DOHH2 (cell line): ENCODE data around the gene KCNK6.

Source experiments
- H3F3A ChIP-seq: fragments of 200-600 bp; sonication (generic), shearing (Covaris generic); 2 replicates; pipeline ENCODE4 v1.6.0; 2016; ENCODE audit warnings: antibody characterized with exemption, mild to moderate bottlenecking; ENCODE audit not compliant: control insufficient read depth, insufficient read depth
- H3K27ac ChIP-seq: fragments of 200-600 bp; sonication (generic); 2 replicates; pipeline ENCODE4 v1.5.1; 2014; ENCODE audit warnings: low read depth, mild to moderate bottlenecking, low read length, moderate library complexity
- H3K27me3 ChIP-seq: fragments of 200-600 bp; sonication (generic); 2 replicates; pipeline ENCODE4 v1.6.1; 2014; ENCODE audit warnings: mild to moderate bottlenecking, low read length, mixed read lengths; ENCODE audit not compliant: control insufficient read depth
- H3K36me3 ChIP-seq: fragments of 200-600 bp; sonication (generic); 2 replicates; pipeline ENCODE4 v1.6.1; 2014; ENCODE audit warnings: mild to moderate bottlenecking, low read length, moderate library complexity, mixed read lengths; ENCODE audit not compliant: control insufficient read depth
- H3K4me1 ChIP-seq: fragments of 200-600 bp; sonication (generic); 2 replicates; pipeline ENCODE4 v1.6.1; 2014; ENCODE audit warnings: mild to moderate bottlenecking, low read length, mixed read lengths; ENCODE audit not compliant: control insufficient read depth
- H3K4me2 ChIP-seq: fragments of 200-600 bp; sonication (generic); 2 replicates; pipeline ENCODE4 v1.6.0; 2014; ENCODE audit warnings: mild to moderate bottlenecking, low read length, moderate library complexity
- H3K4me3 ChIP-seq: fragments of 200-600 bp; sonication (generic); 2 replicates; pipeline ENCODE4 v1.5.1; 2014; ENCODE audit warnings: mild to moderate bottlenecking, low read length, mixed read lengths
- H3K79me2 ChIP-seq: fragments of 200-600 bp; sonication (generic); 2 replicates; pipeline ENCODE4 v1.6.1; 2014; ENCODE audit warnings: mild to moderate bottlenecking, low read length, mixed read lengths; ENCODE audit not compliant: control insufficient read depth
- H3K9me2 ChIP-seq: fragments of 200-600 bp; sonication (generic); replicated peaks from 2 replicates; pipeline ENCODE4 v1.6.1; 2014; ENCODE audit warnings: mild to moderate bottlenecking, low read length, mixed read lengths; ENCODE audit not compliant: control insufficient read depth
- H3K9me3 ChIP-seq: fragments of 200-600 bp; sonication (generic); 2 replicates; pipeline ENCODE4 v1.6.1; 2014; ENCODE audit warnings: antibody characterized with exemption, low read length, mixed read lengths; ENCODE audit not compliant: control insufficient read depth, insufficient read depth
- H4K20me1 ChIP-seq: fragments of 200-600 bp; sonication (generic); 2 replicates; pipeline ENCODE4 v1.6.0; 2014; ENCODE audit warnings: low read depth, mild to moderate bottlenecking, antibody characterized with exemption, low read length, moderate library complexity; ENCODE audit not compliant: control insufficient read depth, insufficient read depth
- EZH2phosphoT487 ChIP-seq: fragments of 200-600 bp; sonication (generic); IDR thresholded peaks from 2 replicates; pipeline ENCODE4 v1.6.1; 2017; ENCODE audit warnings: borderline replicate concordance, mild to moderate bottlenecking, antibody characterized with exemption, low read length, moderate library complexity, mixed read lengths
- TF ChIP-seq, protein P1 (sequence below): fragments of 200-600 bp; sonication (generic); IDR thresholded peaks from one replicate; pipeline ENCODE4 v1.5.1; 2014; ENCODE audit warnings: antibody characterized with exemption, mild to moderate bottlenecking, low read depth, low read length; ENCODE audit not compliant: poor library complexity, severe bottlenecking

The KCNK6 gene

DNA sequence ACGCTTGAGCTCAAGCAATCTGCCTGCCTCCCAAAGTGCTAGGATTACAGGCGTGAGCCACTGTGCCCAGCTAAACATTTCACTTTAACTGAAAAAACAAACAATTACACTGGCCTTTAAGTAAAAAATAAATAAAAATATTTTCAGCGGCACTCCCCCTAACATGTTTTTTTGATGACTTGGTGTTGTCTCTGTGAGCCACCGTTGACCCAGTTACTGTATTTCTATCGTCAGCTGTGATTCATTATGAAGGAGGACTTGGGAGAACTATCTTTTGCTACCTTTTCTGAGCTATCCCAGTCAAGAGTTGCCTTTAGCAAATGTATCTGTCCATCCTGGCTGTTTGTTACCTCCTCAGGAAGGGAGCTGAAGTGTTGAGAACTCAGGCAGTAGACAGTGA, 34.1 kb upstream of the KCNK6 start:
- Histone ChIP-seq H3K4me3 (no peak overlapping the region), H3K4me2 (no peak overlapping the region), H3K4me1 (peaks cover 15% of the 10 kb centered on the region), H3F3A (no peaks in the 10 kb centered on the region), H4K20me1 (no peaks in the 10 kb centered on the region), H3K9me2 (no peaks in the 10 kb centered on the region), H3K79me2 (no peaks in the 10 kb centered on the region), H3K27ac (no peak overlapping the region), H3K9me3 (no peaks in the 10 kb centered on the region), H3K27me3 (no peaks in the 10 kb centered on the region), H3K36me3 (no peaks in the 10 kb centered on the region)
- no peak for TF ChIP-seq EZH2phosphoT487
- TF ChIP-seq, protein P1, sequence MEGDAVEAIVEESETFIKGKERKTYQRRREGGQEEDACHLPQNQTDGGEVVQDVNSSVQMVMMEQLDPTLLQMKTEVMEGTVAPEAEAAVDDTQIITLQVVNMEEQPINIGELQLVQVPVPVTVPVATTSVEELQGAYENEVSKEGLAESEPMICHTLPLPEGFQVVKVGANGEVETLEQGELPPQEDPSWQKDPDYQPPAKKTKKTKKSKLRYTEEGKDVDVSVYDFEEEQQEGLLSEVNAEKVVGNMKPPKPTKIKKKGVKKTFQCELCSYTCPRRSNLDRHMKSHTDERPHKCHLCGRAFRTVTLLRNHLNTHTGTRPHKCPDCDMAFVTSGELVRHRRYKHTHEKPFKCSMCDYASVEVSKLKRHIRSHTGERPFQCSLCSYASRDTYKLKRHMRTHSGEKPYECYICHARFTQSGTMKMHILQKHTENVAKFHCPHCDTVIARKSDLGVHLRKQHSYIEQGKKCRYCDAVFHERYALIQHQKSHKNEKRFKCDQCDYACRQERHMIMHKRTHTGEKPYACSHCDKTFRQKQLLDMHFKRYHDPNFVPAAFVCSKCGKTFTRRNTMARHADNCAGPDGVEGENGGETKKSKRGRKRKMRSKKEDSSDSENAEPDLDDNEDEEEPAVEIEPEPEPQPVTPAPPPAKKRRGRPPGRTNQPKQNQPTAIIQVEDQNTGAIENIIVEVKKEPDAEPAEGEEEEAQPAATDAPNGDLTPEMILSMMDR = no peak

DNA sequence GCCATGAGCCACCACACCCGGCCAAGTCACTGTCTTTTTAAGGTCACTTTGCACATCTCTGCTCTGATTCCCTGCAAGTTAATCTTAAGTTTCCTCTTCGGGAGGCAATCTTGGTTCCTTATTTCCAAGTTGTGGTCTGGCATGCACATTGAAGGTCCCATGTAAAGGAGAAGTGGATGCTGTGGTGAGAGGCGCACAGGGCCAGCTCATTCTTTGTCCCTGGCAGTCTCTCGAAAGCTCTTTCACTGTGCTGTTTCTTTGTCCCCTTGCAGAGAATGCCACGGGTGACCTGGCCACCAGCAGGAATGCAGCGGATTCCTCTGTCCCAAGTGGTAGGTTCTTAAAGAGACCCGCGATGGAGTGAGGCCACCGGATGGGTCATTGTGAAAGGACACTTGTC, 32.0 kb upstream of the KCNK6 start:
- Histone ChIP-seq H3F3A (no peaks in the 10 kb centered on the region), H3K4me1 (peaks cover 11% of the 10 kb centered on the region), H3K4me3 (no peak overlapping the region), H3K27ac (no peak overlapping the region), H3K79me2 (no peaks in the 10 kb centered on the region), H3K9me2 (no peaks in the 10 kb centered on the region), H3K9me3 (no peaks in the 10 kb centered on the region), H3K4me2 (no peak overlapping the region), H4K20me1 (no peaks in the 10 kb centered on the region), H3K27me3 (no peaks in the 10 kb centered on the region), H3K36me3 (no peaks in the 10 kb centered on the region)
- TF ChIP-seq, protein P1 = no peak
- no peak for TF ChIP-seq EZH2phosphoT487

DNA sequence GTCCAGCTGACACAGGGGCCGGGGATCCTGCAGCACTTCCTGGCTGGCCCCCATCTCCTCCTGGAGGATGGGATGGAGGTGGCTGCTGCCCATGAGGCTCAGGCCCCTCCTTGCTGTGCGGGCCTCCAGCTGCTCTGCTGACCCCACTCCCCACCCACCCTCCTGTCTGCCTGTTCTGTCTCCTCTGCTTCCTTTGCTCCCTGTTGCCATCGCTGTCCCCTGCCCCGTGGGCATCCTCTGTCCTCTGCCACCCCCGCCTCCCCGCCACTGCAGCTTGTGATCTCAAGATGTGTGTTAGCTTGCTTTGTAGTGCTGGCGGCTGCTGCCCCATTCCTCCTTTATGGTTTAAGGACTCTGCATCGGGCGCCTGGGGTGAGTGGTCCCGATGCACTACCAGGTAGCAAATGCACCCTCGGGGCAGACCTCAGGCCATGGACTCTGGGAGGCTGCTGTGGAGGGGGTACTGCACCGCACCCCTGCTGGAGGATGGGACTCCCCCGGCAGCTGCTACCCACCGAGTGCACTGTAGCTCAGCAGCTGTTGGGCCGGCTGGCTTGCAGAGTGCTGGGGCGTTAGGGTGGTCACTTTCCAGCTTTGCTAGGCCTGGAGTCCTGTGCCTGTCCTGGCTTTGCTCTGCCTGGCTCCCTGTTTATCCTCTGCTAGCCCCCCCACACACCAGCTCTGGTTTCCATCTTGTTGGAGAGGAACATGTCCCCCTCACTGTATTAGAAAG, 31.4 kb upstream of the KCNK6 start:
- Histone ChIP-seq H3F3A (no peaks in the 10 kb centered on the region), H3K9me3 (no peaks in the 10 kb centered on the region), H3K4me2 (no peak overlapping the region), H3K27me3 (no peaks in the 10 kb centered on the region), H3K4me1 (peaks cover 11% of the 10 kb centered on the region), H3K27ac (no peak overlapping the region), H3K79me2 (no peaks in the 10 kb centered on the region), H3K36me3 (no peaks in the 10 kb centered on the region), H3K4me3 (no peak overlapping the region), H3K9me2 (no peaks in the 10 kb centered on the region), H4K20me1 (no peaks in the 10 kb centered on the region)
- TF ChIP-seq, protein P1 = no peak
- no peak for TF ChIP-seq EZH2phosphoT487
